Osteoblast (primary cell): ENCODE results near the gene KRTAP9-2. TPM values are rescaled to one million over a fixed set of nuclear protein-coding genes. Genes with fewer than 3 reads are reported as not detected.
A peak's percentile ranks its signal among the peaks of the same experiment; 100 is the strongest.
"Not testable (repeated sequence)": the region's sequence is repeated elsewhere in the genome, so short reads cannot be mapped to it uniquely, and the experiment has no call there.

Source experiments
- DNase-seq: peaks from one replicate; pipeline ENCODE4 v3.0.0; 2011; ENCODE audit warnings: low spot score, mixed read lengths; ENCODE audit not compliant: insufficient read length; ENCODE audit errors: missing footprints
- H2AFZ ChIP-seq: 2 replicates; pipeline ENCODE4 v1.6.0; 2011; ENCODE audit warnings: mild to moderate bottlenecking, low read length
- H3K27ac ChIP-seq: 2 replicates; pipeline ENCODE4 v1.5.1; 2011; ENCODE audit warnings: mild to moderate bottlenecking, low read depth, low read length, moderate library complexity
- H3K27me3 ChIP-seq: 2 replicates; pipeline ENCODE4 v1.6.0; 2012; ENCODE audit warnings: mild to moderate bottlenecking, control low read depth, inconsistent platforms, low read length, moderate library complexity; ENCODE audit not compliant: insufficient read depth
- H3K36me3 ChIP-seq: 2 replicates; pipeline ENCODE4 v1.5.1; 2011; ENCODE audit warnings: mild to moderate bottlenecking, low read length, control low read depth, moderate library complexity; ENCODE audit not compliant: insufficient read depth
- H3K4me1 ChIP-seq: 2 replicates; pipeline ENCODE4 v1.5.1; 2011; ENCODE audit warnings: mild to moderate bottlenecking, low read length, control low read depth, moderate library complexity; ENCODE audit not compliant: insufficient read depth
- H3K4me2 ChIP-seq: 2 replicates; pipeline ENCODE4 v1.6.0; 2011; ENCODE audit warnings: mild to moderate bottlenecking, low read length; ENCODE audit not compliant: insufficient read depth
- H3K4me3 ChIP-seq: fragments of 200-600 bp; sonication (generic); 3 replicates; pipeline ENCODE4 v1.5.1; 2012; ENCODE audit warnings: mild to moderate bottlenecking, low read length, inconsistent platforms; ENCODE audit not compliant: insufficient read depth
- H3K79me2 ChIP-seq: 2 replicates; pipeline ENCODE4 v1.6.0; 2012; ENCODE audit warnings: mild to moderate bottlenecking, low read length, control low read depth, inconsistent platforms; ENCODE audit not compliant: insufficient read depth
- H3K9me3 ChIP-seq: 2 replicates; pipeline ENCODE4 v1.5.1; 2011; ENCODE audit warnings: low read depth, low read length, control low read depth
- H4K20me1 ChIP-seq: 2 replicates; pipeline ENCODE4 v1.6.0; 2012; ENCODE audit warnings: mild to moderate bottlenecking, low read length, control low read depth; ENCODE audit not compliant: insufficient read depth
- CTCF ChIP-seq: IDR thresholded peaks from 2 replicates; pipeline ENCODE4 v1.5.1; 2011; ENCODE audit warnings: mild to moderate bottlenecking, low read depth, low read length, moderate library complexity; ENCODE audit errors: extremely low read depth
- total RNA-seq: library from RNA; depleted of rRNA; stranded (reverse); fragments of >200 nt; gene quantifications from 2 replicates; pipeline ENCODE4 v1.2.3, GENCODE V29; 2012

The KRTAP9-2 gene
- total RNA-seq, 1 donor = not detected

- Histone ChIP-seq H3K4me2 (peak overlapping the region; percentile 14), H3K9me3 (no peaks in the 10 kb centered on the region), H2AFZ (peak overlapping the region; percentile 33), H3K4me3 (no peak overlapping the region), H3K27me3 (no peaks in the 10 kb centered on the region), H3K4me1 (peaks cover 18% of the 10 kb centered on the region), H3K36me3 (no peaks in the 10 kb centered on the region), H4K20me1 (no peaks in the 10 kb centered on the region), H3K27ac (peak overlapping the region; percentile 90), H3K79me2 (no peaks in the 10 kb centered on the region)
- peak; percentile 79 for DNase-seq
- no peak for TF ChIP-seq CTCF
Observed at GRCh38 chr17:41178843-41179616, 47.4 kb upstream of the KRTAP9-2 start.

GRCh38 chr17:41184480-41184961, 41.9 kb upstream of the KRTAP9-2 start, which contains the start of gene KRTAP4-1:
Gene KRTAP4-1, minus strand, starts transcription at chr17:41184911. Its CDS starts 57 bp downstream, at chr17:41184854.
- H3K36me3 ChIP-seq = no peaks in the 10 kb centered on the region

GRCh38 chr17:41185001-41185400, 41.4 kb upstream of the KRTAP9-2 start:
- no peak for TF ChIP-seq CTCF
- Histone ChIP-seq H3K36me3 (no peaks in the 10 kb centered on the region), H2AFZ (no peak overlapping the region), H3K27me3 (no peaks in the 10 kb centered on the region), H4K20me1 (no peaks in the 10 kb centered on the region), H3K9me3 (no peaks in the 10 kb centered on the region), H3K4me1 (no peaks in the 10 kb centered on the region), H3K79me2 (no peaks in the 10 kb centered on the region), H3K27ac (no peak overlapping the region), H3K4me3 (no peak overlapping the region), H3K4me2 (no peak overlapping the region)
- no peak for DNase-seq

More at GRCh38 chr17:41184480-41184961, 41.9 kb upstream of the KRTAP9-2 start, which contains the start of gene KRTAP4-1:
- no peak within 1 kb of the TSS for H3K4me3 ChIP-seq
- no peak for DNase-seq
- H3K4me1 ChIP-seq = peaks cover 3% of the 10 kb centered on the region
- no peaks in the 10 kb centered on the region for H3K9me3 ChIP-seq
- no peaks in the 10 kb centered on the region for H4K20me1 ChIP-seq
- H3K4me2 ChIP-seq = no peak within 1 kb of the TSS
- no peaks in the 10 kb centered on the region for H3K79me2 ChIP-seq
- H3K27me3 ChIP-seq = no peaks in the 10 kb centered on the region
- no peak within 1 kb of the TSS for H2AFZ ChIP-seq
- H3K27ac ChIP-seq = no peak within 1 kb of the TSS
- no peak for TF ChIP-seq CTCF

- TF ChIP-seq CTCF = no peak
- Histone ChIP-seq H3K9me3 (no peaks in the 10 kb centered on the region), H2AFZ (no peak overlapping the region), H3K4me3 (no peak overlapping the region), H3K4me2 (no peak overlapping the region), H4K20me1 (no peaks in the 10 kb centered on the region), H3K4me1 (no peaks in the 10 kb centered on the region), H3K36me3 (no peaks in the 10 kb centered on the region), H3K27ac (no peak overlapping the region), H3K27me3 (no peaks in the 10 kb centered on the region), H3K79me2 (no peaks in the 10 kb centered on the region)
- no peak for DNase-seq
Observed at GRCh38 chr17:41186872-41187271, 39.6 kb upstream of the KRTAP9-2 start.

GRCh38 chr17:41189837-41190318, 36.6 kb upstream of the KRTAP9-2 start, which contains the start of gene KRTAP9-1:
Gene KRTAP9-1, plus strand, starts transcription at chr17:41189887. Its CDS starts 0 bp downstream, at chr17:41189887.
- DNase-seq, H3K9me3 ChIP-seq, H3K36me3 ChIP-seq, H3K27me3 ChIP-seq, H3K27ac ChIP-seq, H4K20me1 ChIP-seq, H3K4me2 ChIP-seq, H3K79me2 ChIP-seq, H2AFZ ChIP-seq, H3K4me1 ChIP-seq, H3K4me3 ChIP-seq: not testable (repeated sequence)
